Lower lobe of right lung (tissue), 2 donors: ENCODE results near the gene LIPJ. TPM values are rescaled to one million over a fixed set of nuclear protein-coding genes. Genes with fewer than 3 reads are reported as not detected.

Experiments used
- ATAC-seq, 2 donors: fragments of 200-7000 bp; cut with Tn5 transposase; one replicate each; pipeline ENCODE4 v1.9.1; 2020 to 2022; ENCODE audit warnings: mild to moderate bottlenecking in 2 of 2, moderate library complexity in 2 of 2
- DNase-seq: peaks from one replicate; pipeline ENCODE4 v3.0.0-alpha.2; 2020
- H3K27ac ChIP-seq: fragments of 200-600 bp; one replicate; pipeline ENCODE4 v1.8.0; 2022
- H3K27me3 ChIP-seq: fragments of 200-600 bp; one replicate; pipeline ENCODE4 v1.8.0; 2022; ENCODE audit warnings: low read depth
- H3K36me3 ChIP-seq: fragments of 200-600 bp; one replicate; pipeline ENCODE4 v1.8.0; 2022; ENCODE audit warnings: mild to moderate bottlenecking
- H3K4me1 ChIP-seq: fragments of 200-600 bp; one replicate; pipeline ENCODE4 v1.8.0; 2022
- H3K4me3 ChIP-seq: fragments of 200-600 bp; one replicate; pipeline ENCODE4 v1.8.0; 2022; ENCODE audit warnings: mild to moderate bottlenecking
- H3K9me3 ChIP-seq: fragments of 200-600 bp; one replicate; pipeline ENCODE4 v1.8.0; 2022
- CTCF ChIP-seq: fragments of 200-600 bp; IDR thresholded peaks from one replicate; pipeline ENCODE4 v1.8.0; 2022; ENCODE audit warnings: antibody characterized with exemption, mild to moderate bottlenecking
- intact Hi-C: fragments of 100-400 bp; cut with DNase I; formaldehyde crosslinking; loops from one replicate; pipeline ENCODE4 v1.11.0; 2022
- total RNA-seq: library from RNA; stranded (reverse); fragmentation: NEBNext Ultra II Directional; extraction: Animal tissue kit (Norgen Biotek cat#: 25700); gene quantifications from one replicate; pipeline ENCODE4 v1.2.1, GENCODE V29; 2021
- donor health status: DM: no; HTN: yes; CAD: no; lungs with severe emphysema.

LIPJ gene
- total RNA-seq, 1 donor from 2014 or later: 0.09 TPM

GRCh38 chr10:88616250-88616977 is 29.9 kb downstream of the LIPJ start:
- H3K4me1 ChIP-seq: no peaks in the 10 kb centered on the region
- ATAC-seq: peak in 1 of 2 donors; percentile 34
- H3K27ac ChIP-seq: no peak overlapping the region
- peaks cover 5% of the 10 kb centered on the region for H3K9me3 ChIP-seq
- H3K4me3 ChIP-seq: no peak overlapping the region
- DNase-seq: no peak
- H3K36me3 ChIP-seq: no peaks in the 10 kb centered on the region
- TF ChIP-seq CTCF: no peak
- intact Hi-C loops: no loop called here
- H3K27me3 ChIP-seq: no peaks in the 10 kb centered on the region

- no peaks in the 10 kb centered on the region for H3K4me1 ChIP-seq
- no peak for ATAC-seq
These were observed 31.3 kb downstream of the LIPJ start for GRCh38 chr10:88617772-88618300.

GRCh38 chr10:88618496-88618895 is 31.9 kb downstream of the LIPJ start:
- ATAC-seq (no peak), DNase-seq (no peak)
- no peak overlapping the region for H3K27ac ChIP-seq
- intact Hi-C loops: no loop called here
- no peak overlapping the region for H3K4me3 ChIP-seq
- no peaks in the 10 kb centered on the region for H3K27me3 ChIP-seq
- no peaks in the 10 kb centered on the region for H3K36me3 ChIP-seq
- H3K4me1 ChIP-seq: no peaks in the 10 kb centered on the region
- TF ChIP-seq CTCF: no peak
- H3K9me3 ChIP-seq: peaks cover 5% of the 10 kb centered on the region

More at GRCh38 chr10:88617772-88618300, 31.3 kb downstream of the LIPJ start:
- TF ChIP-seq CTCF: no peak
- Histone ChIP-seq H3K27me3 (no peaks in the 10 kb centered on the region), H3K27ac (no peak overlapping the region), H3K36me3 (no peaks in the 10 kb centered on the region), H3K9me3 (peaks cover 5% of the 10 kb centered on the region), H3K4me3 (no peak overlapping the region)
- intact Hi-C loops: no loop called here
- no peak for DNase-seq

GRCh38 chr10:88620441-88620840 is 33.9 kb downstream of the LIPJ start:
- TF ChIP-seq CTCF: no peak
- H3K27ac ChIP-seq: no peak overlapping the region
- H3K4me1 ChIP-seq: no peaks in the 10 kb centered on the region
- no peaks in the 10 kb centered on the region for H3K36me3 ChIP-seq
- H3K9me3 ChIP-seq: no peaks in the 10 kb centered on the region
- no peak overlapping the region for H3K4me3 ChIP-seq
- ATAC-seq: no peak
- no peak for DNase-seq
- intact Hi-C loops: no loop called here
- no peaks in the 10 kb centered on the region for H3K27me3 ChIP-seq

GRCh38 chr10:88623835-88624234 is 37.3 kb downstream of the LIPJ start:
- H3K27ac ChIP-seq: no peak overlapping the region
- no peaks in the 10 kb centered on the region for H3K4me1 ChIP-seq
- ATAC-seq: no peak
- TF ChIP-seq CTCF: no peak
- no peaks in the 10 kb centered on the region for H3K27me3 ChIP-seq
- DNase-seq: no peak
- intact Hi-C loops: no loop called here
- H3K36me3 ChIP-seq: no peaks in the 10 kb centered on the region
- H3K4me3 ChIP-seq: no peak overlapping the region
- H3K9me3 ChIP-seq: no peaks in the 10 kb centered on the region
